HCT116 (cell line): ENCODE results near the gene CA10. TPM values are rescaled to one million over a fixed set of nuclear protein-coding genes. Genes with fewer than 3 reads are reported as not detected.

Experiments used
- ATAC-seq: fragments of 200-7000 bp; cut with Tn5 transposase; 2 replicates; pipeline ENCODE4 v1.9.1; 2020; ENCODE audit warnings: mild to moderate bottlenecking, moderate library complexity
- BruUV-seq: library from RNA; stranded (reverse); fragments of 400-500 nt; replicated peaks from 2 replicates; lab custom pipeline; 2021; lab: Mats Ljungman, UMichigan
- CTCF ChIA-PET: fragments of 300-600 bp; sonication (Branson Sonifier 250); formaldehyde crosslinking; loops from one replicate; lab custom pipeline; 2021; ENCODE audit warnings: antibody characterized with exemption; lab: Charles Lee
- POLR2A ChIA-PET: fragments of 300-600, 350-600 bp; sonication (Branson Sonifier 250); formaldehyde crosslinking; loops from one replicate; lab custom pipeline; 2021; ENCODE audit warnings: antibody characterized with exemption; lab: Charles Lee
- RAD21 ChIA-PET, 2 experiments: fragments of 300-600 bp; sonication (Branson Sonifier 250); formaldehyde crosslinking; loops; one replicate each; lab custom pipeline; 2023; ENCODE audit warnings: low total read pairs in 2 of 2; ENCODE audit not compliant: uncharacterized antibody in 2 of 2, unreplicated experiment in 2 of 2, low non-redundant PET in 1 of 2; lab: Charles Lee
- DNase-seq: peaks from one replicate; pipeline ENCODE4 v3.0.0-alpha.2; 2010; ENCODE audit warnings: low read depth, low spot score
- H2AFZ ChIP-seq: fragments of 200-600 bp; shearing (Covaris generic), sonication (generic); 2 replicates; pipeline ENCODE4 v1.6.1; 2017; ENCODE audit warnings: low read depth, mixed run types, mixed read lengths, antibody characterized with exemption, low read length; ENCODE audit not compliant: poor library complexity, severe bottlenecking
- H3K27ac ChIP-seq: 2 replicates; pipeline ENCODE4 v1.5.1; 2012; ENCODE audit warnings: low read depth, low read length
- H3K27me3 ChIP-seq: fragments of 200-600 bp; sonication (generic); 2 replicates; pipeline ENCODE4 v1.6.1; 2016; ENCODE audit warnings: mixed run types, low read length, mixed read lengths; ENCODE audit not compliant: insufficient read depth
- H3K36me3 ChIP-seq, 2 experiments: fragments of 200-500 bp in 1 of 2; fragments of 200-600 bp in 1 of 2; sonication (Bioruptor generic) in 1 of 2; sonication (generic) in 1 of 2; 2 replicates each; pipeline versions ENCODE4 v1.5.1 to v1.6.1; 2014 to 2016; ENCODE audit warnings: low read length in 2 of 2, inconsistent platforms in 1 of 2, mixed read lengths in 1 of 2, mixed run types in 1 of 2; ENCODE audit not compliant: insufficient read depth in 2 of 2, control insufficient read depth in 1 of 2
- H3K4me1 ChIP-seq, 2 experiments: fragments of 200-600 bp in 1 of 2; sonication (generic) in 1 of 2; 2 replicates each; pipeline versions ENCODE4 v1.5.1 to v1.6.1; 2012 to 2017; ENCODE audit warnings: low read length in 2 of 2, inconsistent platforms in 1 of 2, mild to moderate bottlenecking in 1 of 2, mixed read lengths in 1 of 2, mixed run types in 1 of 2, moderate library complexity in 1 of 2; ENCODE audit not compliant: insufficient read depth in 2 of 2, control insufficient read depth in 1 of 2
- H3K4me2 ChIP-seq: fragments of 200-600 bp; sonication (generic); 2 replicates; pipeline ENCODE4 v1.6.1; 2017; ENCODE audit warnings: mixed run types, low read length, mixed read lengths
- H3K4me3 ChIP-seq, 2 experiments: fragments of 200-600 bp in 1 of 2; sonication (generic) in 1 of 2; replicated peaks in 1 of 2; 2 replicates each; pipeline ENCODE4 v1.5.1; 2011 to 2016; ENCODE audit warnings: low read length in 2 of 2, control low read depth in 1 of 2, low read depth in 1 of 2, mild to moderate bottlenecking in 1 of 2, mixed read lengths in 1 of 2, mixed run types in 1 of 2
- H3K79me2 ChIP-seq: fragments of 200-600 bp; sonication (generic); 2 replicates; pipeline ENCODE4 v1.6.1; 2017; ENCODE audit warnings: mild to moderate bottlenecking, mixed run types, low read length, moderate library complexity, mixed read lengths; ENCODE audit not compliant: insufficient read depth
- H3K9ac ChIP-seq: fragments of 200-600 bp; sonication (generic); 2 replicates; pipeline ENCODE4 v1.6.1; 2016; ENCODE audit warnings: low read length, mixed read lengths
- H3K9me2 ChIP-seq: fragments of 200-600 bp; sonication (generic), shearing (Covaris generic); 2 replicates; pipeline ENCODE4 v1.6.1; 2017; ENCODE audit warnings: mixed run types, mild to moderate bottlenecking, moderate library complexity; ENCODE audit not compliant: insufficient read depth
- H3K9me3 ChIP-seq, 2 experiments: fragments of 200-500 bp in 1 of 2; fragments of 200-600 bp in 1 of 2; sonication (Bioruptor generic) in 1 of 2; sonication (generic) in 1 of 2; 2 replicates each; pipeline ENCODE4 v1.6.1; 2014 to 2017; ENCODE audit warnings: low read length in 2 of 2, mixed read lengths in 2 of 2, inconsistent platforms in 1 of 2, low read depth in 1 of 2, mild to moderate bottlenecking in 1 of 2, mixed run types in 1 of 2, moderate library complexity in 1 of 2; ENCODE audit not compliant: control insufficient read depth in 1 of 2, insufficient read depth in 1 of 2
- H4K20me1 ChIP-seq: fragments of 200-600 bp; sonication (generic), shearing (Covaris generic); 2 replicates; pipeline ENCODE4 v1.6.1; 2017; ENCODE audit warnings: mixed run types, mild to moderate bottlenecking, moderate library complexity; ENCODE audit not compliant: insufficient read depth
- CBX3 ChIP-seq: IDR thresholded peaks from 2 replicates; pipeline ENCODE4 v1.6.1; 2012; ENCODE audit warnings: low read depth
- CEBPB ChIP-seq: IDR thresholded peaks from 2 replicates; pipeline ENCODE4 v1.6.1; 2012; ENCODE audit warnings: low read depth
- EGR1 ChIP-seq: IDR thresholded peaks from 2 replicates; pipeline ENCODE4 v1.6.1; 2012; ENCODE audit warnings: low read depth
- ELF1 ChIP-seq: IDR thresholded peaks from 2 replicates; pipeline ENCODE4 v1.6.1; 2012; ENCODE audit warnings: low read depth, borderline replicate concordance
- EZH2 ChIP-seq: fragments of 200-600 bp; sonication (generic); IDR thresholded peaks from 2 replicates; pipeline ENCODE4 v1.6.1; 2017; ENCODE audit warnings: antibody characterized with exemption, mixed run types
- EZH2phosphoT487 ChIP-seq: fragments of 200-600 bp; IDR thresholded peaks from 2 replicates; pipeline ENCODE4 v1.6.1; 2018; ENCODE audit warnings: antibody characterized with exemption, borderline replicate concordance
- JUND ChIP-seq: IDR thresholded peaks from 2 replicates; pipeline ENCODE4 v1.6.1; 2012
- MAX ChIP-seq: IDR thresholded peaks from 2 replicates; pipeline ENCODE4 v1.6.1; 2012
- POLR2A ChIP-seq: IDR thresholded peaks from 2 replicates; pipeline ENCODE4 v1.7.0; 2011; ENCODE audit warnings: borderline replicate concordance; ENCODE audit not compliant: insufficient read depth, insufficient read length; ENCODE audit errors: extremely low read depth
- POLR2AphosphoS5 ChIP-seq: IDR thresholded peaks from 2 replicates; pipeline ENCODE4 v1.6.1; 2011; ENCODE audit warnings: mild to moderate bottlenecking, low read depth, low read length, moderate library complexity
- RAD21 ChIP-seq: IDR thresholded peaks from 2 replicates; pipeline ENCODE4 v1.6.1; 2012; ENCODE audit warnings: low read depth, mild to moderate bottlenecking
- SIN3A ChIP-seq: IDR thresholded peaks from 2 replicates; pipeline ENCODE4 v1.6.1; 2012; ENCODE audit warnings: low read depth
- SP1 ChIP-seq: IDR thresholded peaks from 2 replicates; pipeline ENCODE4 v1.6.1; 2012; ENCODE audit warnings: low read depth
- SRF ChIP-seq: IDR thresholded peaks from 2 replicates; pipeline ENCODE4 v1.6.1; 2012; ENCODE audit warnings: low read depth
- TCF7L2 ChIP-seq: IDR thresholded peaks from 2 replicates; pipeline ENCODE4 v1.7.0; 2011; ENCODE audit warnings: borderline replicate concordance, inconsistent platforms; ENCODE audit not compliant: insufficient read depth, insufficient read length; ENCODE audit errors: extremely low read depth
- ZFX ChIP-seq: fragments of 450-650 bp; IDR thresholded peaks from 2 replicates; pipeline ENCODE4 v1.6.1; 2017
- ZNF274 ChIP-seq: fragments of 200-500 bp; sonication (Bioruptor generic); IDR thresholded peaks from 2 replicates; pipeline ENCODE4 v1.6.1; 2014; ENCODE audit warnings: mild to moderate bottlenecking, low read depth, low read length, inconsistent platforms
- intact Hi-C: fragments of 100-400 bp; cut with micrococcal nuclease; formaldehyde crosslinking; loops from 2 replicates; pipeline ENCODE4 v1.10.0; 2022
- total RNA-seq: library from RNA; stranded (reverse); gene quantifications from one replicate; pipeline ENCODE4 v1.2.1, GENCODE V29; 2021; ENCODE audit not compliant: unreplicated experiment
- TF ChIP-seq, protein P1 (sequence below), 3 experiments: fragments of 200-600 bp in 1 of 3; sonication (generic) in 1 of 3; IDR thresholded peaks in 2 of 3; conservative IDR thresholded peaks in 1 of 3; 2 replicates each; pipeline ENCODE4 v1.5.1; 2012 to 2017; ENCODE audit warnings: low read depth in 2 of 3, low read length in 2 of 3, antibody characterized with exemption in 1 of 3, borderline replicate concordance in 1 of 3, control low read depth in 1 of 3, mild to moderate bottlenecking in 1 of 3, mixed read lengths in 1 of 3, mixed run types in 1 of 3, moderate library complexity in 1 of 3; ENCODE audit not compliant: insufficient read depth in 1 of 3

Gene CA10
- total RNA-seq, 1 experiment from 2014 or later, result not detected

GRCh38 chr17:51647826-51648225 lies 510.7 kb downstream of the CA10 start:
- Histone ChIP-seq H3K4me2 (no peak overlapping the region), H3K36me3 (no peaks in the 10 kb centered on the region), H3K4me1 (no peaks in the 10 kb centered on the region), H4K20me1 (no peaks in the 10 kb centered on the region), H3K27ac (no peak overlapping the region), H2AFZ (no peak overlapping the region), H3K27me3 (peaks cover 71% of the 10 kb centered on the region), H3K9ac (no peak overlapping the region), H3K9me2 (no peaks in the 10 kb centered on the region), H3K79me2 (no peaks in the 10 kb centered on the region), H3K9me3 (no peaks in the 10 kb centered on the region), H3K4me3 (no peak overlapping the region)
- DNase-seq (no peak), ATAC-seq (no peak)
- BruUV-seq, result no TSS peak
- ChIA-PET POLR2A (no interaction called here), RAD21 (no interaction called here), CTCF (no interaction called here)
- intact Hi-C loops, result no loop called here
- no peak for TF ChIP-seq MAX
- no peak for TF ChIP-seq SIN3A
- no peak for TF ChIP-seq ZFX
- TF ChIP-seq RAD21, result no peak

DNA sequence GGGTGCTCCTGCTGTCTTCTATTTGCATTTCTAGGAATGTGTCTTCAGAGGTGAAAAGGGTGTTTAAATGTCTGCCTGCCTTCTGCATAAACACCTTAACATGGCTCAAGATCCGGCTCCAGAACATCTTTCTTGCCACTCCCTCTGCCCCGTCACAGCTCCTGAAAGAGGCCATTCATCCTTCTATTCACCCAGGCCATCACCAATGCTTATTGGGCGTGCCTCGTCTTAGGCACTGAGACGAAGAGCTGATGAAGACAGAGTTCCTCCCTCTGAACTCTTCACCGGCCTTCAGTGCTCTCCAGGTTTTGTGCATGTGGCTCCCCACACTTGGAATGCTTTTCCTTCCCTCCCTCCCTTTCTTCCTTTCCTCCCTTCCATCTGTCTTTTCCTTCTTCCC lies 511.4 kb downstream of the CA10 start:
- CTCF ChIA-PET, result no interaction called here

More for the DNA sequence above, 511.4 kb downstream of the CA10 start:
- RAD21 ChIA-PET, result no interaction called here
- no peaks in the 10 kb centered on the region for H4K20me1 ChIP-seq
- TF ChIP-seq MAX (no peak), ZFX (no peak), JUND (no peak), SIN3A (no peak), EZH2phosphoT487 (no peak), CEBPB (no peak), RAD21 (no peak), SP1 (no peak), CBX3 (no peak), POLR2A (no peak), EGR1 (no peak), SRF (no peak), POLR2AphosphoS5 (no peak), ZNF274 (no peak), EZH2 (no peak), ELF1 (no peak), TCF7L2 (no peak)
- TF ChIP-seq, protein P1, sequence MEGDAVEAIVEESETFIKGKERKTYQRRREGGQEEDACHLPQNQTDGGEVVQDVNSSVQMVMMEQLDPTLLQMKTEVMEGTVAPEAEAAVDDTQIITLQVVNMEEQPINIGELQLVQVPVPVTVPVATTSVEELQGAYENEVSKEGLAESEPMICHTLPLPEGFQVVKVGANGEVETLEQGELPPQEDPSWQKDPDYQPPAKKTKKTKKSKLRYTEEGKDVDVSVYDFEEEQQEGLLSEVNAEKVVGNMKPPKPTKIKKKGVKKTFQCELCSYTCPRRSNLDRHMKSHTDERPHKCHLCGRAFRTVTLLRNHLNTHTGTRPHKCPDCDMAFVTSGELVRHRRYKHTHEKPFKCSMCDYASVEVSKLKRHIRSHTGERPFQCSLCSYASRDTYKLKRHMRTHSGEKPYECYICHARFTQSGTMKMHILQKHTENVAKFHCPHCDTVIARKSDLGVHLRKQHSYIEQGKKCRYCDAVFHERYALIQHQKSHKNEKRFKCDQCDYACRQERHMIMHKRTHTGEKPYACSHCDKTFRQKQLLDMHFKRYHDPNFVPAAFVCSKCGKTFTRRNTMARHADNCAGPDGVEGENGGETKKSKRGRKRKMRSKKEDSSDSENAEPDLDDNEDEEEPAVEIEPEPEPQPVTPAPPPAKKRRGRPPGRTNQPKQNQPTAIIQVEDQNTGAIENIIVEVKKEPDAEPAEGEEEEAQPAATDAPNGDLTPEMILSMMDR (IDR thresholded peaks at IDR 0.05 in 2 of 3, conservative IDR thresholded peaks at IDR 0.05 in 1 of 3; ENCODE audit: borderline replicate concordance in 1 of 3, insufficient read depth in 1 of 3, low read depth in 2 of 3, low read length in 2 of 3), result no peak
- TF ChIP-seq, all 23 proteins: peak for 0
- POLR2A ChIA-PET, result no interaction called here
- ATAC-seq (no peak), DNase-seq (no peak)
- Histone ChIP-seq H3K27ac (no peak overlapping the region), H3K9ac (no peak overlapping the region), H2AFZ (no peak overlapping the region), H3K4me1 (no peaks in the 10 kb centered on the region), H3K9me2 (no peaks in the 10 kb centered on the region), H3K79me2 (no peaks in the 10 kb centered on the region), H3K9me3 (no peaks in the 10 kb centered on the region), H3K4me2 (no peak overlapping the region), H3K4me3 (no peak overlapping the region), H3K27me3 (peaks cover 69% of the 10 kb centered on the region), H3K36me3 (no peaks in the 10 kb centered on the region)
- BruUV-seq, result no TSS peak
- intact Hi-C loops, result no loop called here
